ENCODE measurements around the gene MGST3. TPM values are rescaled to one million over a fixed set of nuclear protein-coding genes. Genes with fewer than 3 reads are reported as not detected.
"Not testable (repeated sequence)": the region's sequence is repeated elsewhere in the genome, so short reads cannot be mapped to it uniquely, and the experiment has no call there.

Gene MGST3
- total and polyA plus RNA-seq, 10 donors: 47.8 to 109 (median 78.1) TPM

GRCh38 chr1:165650981-165651625, 20.1 kb downstream of the MGST3 start:
- WGBS, 5 donors: 90 to 95% (median 93%) methylated on average over 8 to 9 of the region's 9 CpGs
- H3K27me3 ChIP-seq (replicated peaks in 1 of 7): no peaks in the 10 kb centered on the region
- H3K4me1 ChIP-seq: peaks cover 2 to 20% (median 6%) of the 10 kb centered on the region in 6 donors
- no peak overlapping the region for H3K4me3 ChIP-seq
- DNase-seq: no peak
- TF ChIP-seq CTCF (IDR thresholded peaks at IDR 0.05 in 8 of 11, conservative IDR thresholded peaks at IDR 0.05 in 3 of 11): no peak
- no peak for TF ChIP-seq POLR2A (IDR thresholded peaks at IDR 0.05)
- TF ChIP-seq POLR2AphosphoS5 (IDR thresholded peaks at IDR 0.05): no peak
- no peaks in the 10 kb centered on the region for H3K9me3 ChIP-seq
- H3K36me3 ChIP-seq: peaks cover 0 to 72% (median 28%) of the 10 kb centered on the region in 6 donors
- intact Hi-C loops (cut with DNase I; ENCODE audit: low total_unique reads): no loop called here
- no peak overlapping the region for H3K27ac ChIP-seq

GRCh38 chr1:165658766-165659580, 27.9 kb downstream of the MGST3 start:
- H3K36me3 ChIP-seq: peaks cover 0 to 98% (median 63%) of the 10 kb centered on the region in 6 donors
- WGBS, 5 donors: 94 to 97% (median 96%) methylated on average over 9 of the region's 9 CpGs
- not testable (repeated sequence) for H3K27ac ChIP-seq

GRCh38 chr1:165659581-165659895, 28.5 kb downstream of the MGST3 start:
- H3K9me3 ChIP-seq: no peaks in the 10 kb centered on the region
- H3K4me1 ChIP-seq: no peaks in the 10 kb centered on the region
- no peak for DNase-seq
- H3K4me3 ChIP-seq: no peak overlapping the region
- no peak overlapping the region for H3K27ac ChIP-seq
- no peak for TF ChIP-seq POLR2A (IDR thresholded peaks at IDR 0.05)
- TF ChIP-seq POLR2AphosphoS5 (IDR thresholded peaks at IDR 0.05): no peak
- TF ChIP-seq CTCF (IDR thresholded peaks at IDR 0.05 in 8 of 11, conservative IDR thresholded peaks at IDR 0.05 in 3 of 11): no peak
- intact Hi-C loops (cut with DNase I; ENCODE audit: low total_unique reads): no loop called here
- no peaks in the 10 kb centered on the region for H3K27me3 ChIP-seq (replicated peaks in 1 of 7)
- H3K36me3 ChIP-seq: peaks cover 0 to 98% (median 64%) of the 10 kb centered on the region in 6 donors
- 58 to 98% (median 88%) methylated on average over 3 of the region's 3 CpGs for WGBS, 5 donors

More at GRCh38 chr1:165658766-165659580, 27.9 kb downstream of the MGST3 start:
- H3K4me3 ChIP-seq; H3K9me3 ChIP-seq; intact Hi-C loops (cut with DNase I; ENCODE audit: low total_unique reads); H3K27me3 ChIP-seq (replicated peaks in 1 of 7); H3K4me1 ChIP-seq; DNase-seq: not testable (repeated sequence)

- no peaks in the 10 kb centered on the region for H3K27me3 ChIP-seq (replicated peaks in 1 of 7)
- TF ChIP-seq POLR2AphosphoS5 (IDR thresholded peaks at IDR 0.05) (no peak), POLR2A (IDR thresholded peaks at IDR 0.05) (no peak), CTCF (IDR thresholded peaks at IDR 0.05 in 8 of 11, conservative IDR thresholded peaks at IDR 0.05 in 3 of 11) (no peak)
- H3K4me3 ChIP-seq: no peak overlapping the region
- no peak overlapping the region for H3K27ac ChIP-seq
- no peak for DNase-seq
- H3K9me3 ChIP-seq: no peaks in the 10 kb centered on the region
- 86 to 94% (median 92%) methylated on average over 2 of the region's 2 CpGs for WGBS, 5 donors
- intact Hi-C loops (cut with DNase I; ENCODE audit: low total_unique reads): no loop called here
- peaks cover 0 to 7% (median 0%) of the 10 kb centered on the region in 6 donors for H3K4me1 ChIP-seq
- H3K36me3 ChIP-seq: peaks cover 0 to 98% (median 65%) of the 10 kb centered on the region in 6 donors
These were observed 30.7 kb downstream of the MGST3 start for GRCh38 chr1:165661703-165662102.

Measured in spleen (tissue), 11 donors.